NCI-H187 treated with DMSO at 0.1 percent for 48 hours (cell line): ENCODE measurements around the gene TMEM179B.
"Not testable (repeated sequence)": the region's sequence is repeated elsewhere in the genome, so short reads cannot be mapped to it uniquely, and the experiment has no call there.

Experiments used
- DNase-seq: peaks from one replicate; lab custom pipeline; 2025; lab: John Stamatoyannopoulos, UW

Gene TMEM179B

GRCh38 chr11:62789576-62789975, 2.4 kb downstream of the TMEM179B start:
- DNase-seq: no peak

- no peak for DNase-seq
Measured at GRCh38 chr11:62791501-62792201, 4.4 kb downstream of the TMEM179B start, which contains the start of gene TMEM223. TSS of gene TMEM223 (minus strand) at chr11:62792006. CDS start at chr11:62791994, 12 bp downstream.

- DNase-seq: no peak
Measured at GRCh38 chr11:62792202-62792575, 5.0 kb downstream of the TMEM179B start.

GRCh38 chr11:62794201-62794775, 7.1 kb downstream of the TMEM179B start:
- no peak for DNase-seq

GRCh38 chr11:62796281-62796680, 9.1 kb downstream of the TMEM179B start:
- no peak for DNase-seq

GRCh38 chr11:62799486-62799885, 12.3 kb downstream of the TMEM179B start:
- DNase-seq: no peak

- DNase-seq: no peak
Measured at GRCh38 chr11:62801071-62801470, 13.9 kb downstream of the TMEM179B start.

GRCh38 chr11:62804310-62805075, 17.3 kb downstream of the TMEM179B start:
- DNase-seq: no peak

GRCh38 chr11:62805076-62805892, 18.1 kb downstream of the TMEM179B start, which contains the start of gene NXF1:
TSS of gene NXF1 (minus strand) at chr11:62805440. CDS start at chr11:62805356, 84 bp downstream.
- peak; percentile 46 for DNase-seq

GRCh38 chr11:62805961-62806441, 18.8 kb downstream of the TMEM179B start:
- no peak for DNase-seq

GRCh38 chr11:62806611-62807121, 19.5 kb downstream of the TMEM179B start:
- no peak for DNase-seq

- no peak for DNase-seq
Measured at GRCh38 chr11:62810748-62811147, 23.5 kb downstream of the TMEM179B start.

GRCh38 chr11:62811659-62812058, 24.5 kb downstream of the TMEM179B start:
- DNase-seq: no peak

GRCh38 chr11:62816557-62816956, 29.4 kb downstream of the TMEM179B start:
- DNase-seq: no peak

- no peak for DNase-seq
Measured at GRCh38 chr11:62817129-62817528, 29.9 kb downstream of the TMEM179B start.

- no peak for DNase-seq
Measured at GRCh38 chr11:62823677-62824076, 36.5 kb downstream of the TMEM179B start.

GRCh38 chr11:62828130-62828529, 40.9 kb downstream of the TMEM179B start:
- not testable (repeated sequence) for DNase-seq

- no peak for DNase-seq
Measured at GRCh38 chr11:62830904-62831519, 43.8 kb downstream of the TMEM179B start.

GRCh38 chr11:62831520-62832335, 44.5 kb downstream of the TMEM179B start, which contains the start of gene STX5:
TSS of gene STX5 (minus strand) at chr11:62832051. CDS start at chr11:62831243, 808 bp downstream.
- peak; percentile 92 for DNase-seq
